Liver (tissue), 9 donors: ENCODE measurements around the gene MCTP1. TPM values are rescaled to one million over a fixed set of nuclear protein-coding genes. Genes with fewer than 3 reads are reported as not detected.

Experiments used
- DNase-seq: peaks from one replicate; pipeline ENCODE4 v3.0.0-alpha.2; 2017; ENCODE audit warnings: low spot score
- H3K27ac ChIP-seq, 2 donors: one replicate each; pipeline ENCODE4 v1.7.0; 2013; ENCODE audit warnings: inconsistent platforms in 2 of 2, low read length in 2 of 2, control low read depth in 1 of 2, low read depth in 1 of 2, mild to moderate bottlenecking in 1 of 2
- H3K27me3 ChIP-seq, 4 donors: one replicate each; pipeline versions ENCODE4 v1.6.1 to v1.7.0; 2013; ENCODE audit warnings: low read length in 3 of 4, inconsistent platforms in 1 of 4, mild to moderate bottlenecking in 1 of 4, moderate library complexity in 1 of 4; ENCODE audit not compliant: control insufficient read depth in 4 of 4, insufficient read depth in 4 of 4
- H3K36me3 ChIP-seq, 4 donors: one replicate each; pipeline versions ENCODE4 v1.6.1 to v1.7.0; 2013; ENCODE audit warnings: low read length in 3 of 4, mild to moderate bottlenecking in 3 of 4, low read depth in 1 of 4, moderate library complexity in 1 of 4; ENCODE audit not compliant: control insufficient read depth in 4 of 4, insufficient read depth in 3 of 4
- H3K4me1 ChIP-seq, 4 donors: one replicate each; pipeline versions ENCODE4 v1.6.1 to v1.7.0; 2013; ENCODE audit warnings: low read length in 3 of 4, mild to moderate bottlenecking in 3 of 4, moderate library complexity in 1 of 4; ENCODE audit not compliant: control insufficient read depth in 4 of 4, insufficient read depth in 4 of 4
- H3K4me3 ChIP-seq, 3 donors: one replicate each; pipeline versions ENCODE4 v1.6.1 to v1.7.0; 2013; ENCODE audit warnings: low read length in 3 of 3, control low read depth in 1 of 3, low read depth in 1 of 3, mild to moderate bottlenecking in 1 of 3
- H3K9ac ChIP-seq, 2 donors: one replicate each; pipeline ENCODE4 v1.7.0; 2013; ENCODE audit warnings: low read length in 2 of 2, mild to moderate bottlenecking in 2 of 2, moderate library complexity in 2 of 2, control low read depth in 1 of 2, low read depth in 1 of 2
- H3K9me3 ChIP-seq, 4 donors: one replicate each; pipeline versions ENCODE4 v1.6.1 to v1.7.0; 2013; ENCODE audit warnings: low read length in 3 of 4; ENCODE audit not compliant: control insufficient read depth in 4 of 4
- EGR1 ChIP-seq, 2 donors: IDR thresholded peaks; 2 replicates each; pipeline ENCODE4 v1.6.1; 2016 to 2018; ENCODE audit warnings: antibody characterized with exemption in 2 of 2, low read depth in 2 of 2
- FOXA1 ChIP-seq: IDR thresholded peaks from 2 replicates; pipeline ENCODE4 v1.6.1; 2016; ENCODE audit warnings: antibody characterized with exemption
- FOXA2 ChIP-seq: IDR thresholded peaks from 2 replicates; pipeline ENCODE4 v1.6.1; 2016; ENCODE audit warnings: antibody characterized with exemption
- GABPA ChIP-seq, 2 donors: IDR thresholded peaks in 1 of 2; conservative IDR thresholded peaks in 1 of 2; 2 replicates each; pipeline ENCODE4 v1.6.1; 2016; ENCODE audit warnings: antibody characterized with exemption in 2 of 2, mild to moderate bottlenecking in 1 of 2, moderate library complexity in 1 of 2
- HNF4G ChIP-seq: IDR thresholded peaks from 2 replicates; pipeline ENCODE4 v1.6.1; 2016; ENCODE audit warnings: antibody characterized with exemption
- JUND ChIP-seq, 2 donors: IDR thresholded peaks; 2 replicates each; pipeline ENCODE4 v1.6.1; 2016; ENCODE audit warnings: antibody characterized with exemption in 2 of 2
- NR2F2 ChIP-seq: IDR thresholded peaks from 2 replicates; pipeline ENCODE4 v1.6.1; 2016; ENCODE audit warnings: antibody characterized with exemption
- RAD21 ChIP-seq, 2 donors: IDR thresholded peaks; 2 replicates each; pipeline ENCODE4 v1.6.1; 2016; ENCODE audit warnings: antibody characterized with exemption in 2 of 2, mild to moderate bottlenecking in 2 of 2
- RXRA ChIP-seq, 2 donors: IDR thresholded peaks; 2 replicates each; pipeline ENCODE4 v1.6.1; 2017 to 2018; ENCODE audit warnings: antibody characterized with exemption in 2 of 2, mild to moderate bottlenecking in 1 of 2
- SP1 ChIP-seq: IDR thresholded peaks from 2 replicates; pipeline ENCODE4 v1.6.1; 2018; ENCODE audit warnings: antibody characterized with exemption, mild to moderate bottlenecking
- TAF1 ChIP-seq: conservative IDR thresholded peaks from 2 replicates; pipeline ENCODE4 v1.6.1; 2016; ENCODE audit warnings: antibody characterized with exemption, mild to moderate bottlenecking
- YY1 ChIP-seq: IDR thresholded peaks from 2 replicates; pipeline ENCODE4 v1.6.1; 2016; ENCODE audit warnings: antibody characterized with exemption, mild to moderate bottlenecking
- WGBS: extraction: QIAGEN DNeasy Blood & Tissue Kit; methylation state at CpG from one replicate; pipeline ENCODE4 v1.1.7; 2013; 5-methylcytosine and 5-hydroxymethylcytosine counted together
- polyA plus RNA-seq, 2 donors: library from polyadenylated mRNA; stranded (reverse) in 1 of 2; unstranded in 1 of 2; fragments of 200-250 nt in 1 of 2; fragments of >200 nt in 1 of 2; fragmentation: Nextera tagmentation in 1 of 2; extraction: Ambion mirVana in 1 of 2; gene quantifications; one replicate each; pipeline versions ENCODE4 v1.2.1 to v1.2.3, GENCODE V29; 2013 to 2015
- total RNA-seq, 2 donors: library from RNA; depleted of rRNA; stranded (reverse); fragments of >200 nt; gene quantifications; one replicate each; pipeline ENCODE4 v1.2.3, GENCODE V29; 2014
- TF ChIP-seq, protein P1 (sequence below): IDR thresholded peaks from 2 replicates; pipeline ENCODE4 v1.6.1; 2016; ENCODE audit warnings: antibody characterized with exemption
- TF ChIP-seq, protein P2 (sequence below): IDR thresholded peaks from 2 replicates; pipeline ENCODE4 v1.6.1; 2016; ENCODE audit warnings: antibody characterized with exemption
- TF ChIP-seq, protein P3 (sequence below): IDR thresholded peaks from 2 replicates; pipeline ENCODE4 v1.6.1; 2016; ENCODE audit warnings: antibody characterized with exemption, mild to moderate bottlenecking
- TF ChIP-seq, protein P4 (sequence below): IDR thresholded peaks from 2 replicates; pipeline ENCODE4 v1.6.1; 2016; ENCODE audit warnings: antibody characterized with exemption
- TF ChIP-seq, protein P5 (sequence below): fragments of 150-350 bp; IDR thresholded peaks from 2 replicates; pipeline ENCODE4 v1.5.1; 2017; ENCODE audit warnings: improper control_type of control experiment, low read depth, low read length; ENCODE audit not compliant: missing input control
- donor health status: healthy.
- donor health status: healthy.
- donor health status: healthy.
- donor health status: healthy.
- donor health status: healthy.

The MCTP1 gene
- total and polyA plus RNA-seq, 4 donors: 0.67 to 7.6 (median 4.3) TPM

DNA sequence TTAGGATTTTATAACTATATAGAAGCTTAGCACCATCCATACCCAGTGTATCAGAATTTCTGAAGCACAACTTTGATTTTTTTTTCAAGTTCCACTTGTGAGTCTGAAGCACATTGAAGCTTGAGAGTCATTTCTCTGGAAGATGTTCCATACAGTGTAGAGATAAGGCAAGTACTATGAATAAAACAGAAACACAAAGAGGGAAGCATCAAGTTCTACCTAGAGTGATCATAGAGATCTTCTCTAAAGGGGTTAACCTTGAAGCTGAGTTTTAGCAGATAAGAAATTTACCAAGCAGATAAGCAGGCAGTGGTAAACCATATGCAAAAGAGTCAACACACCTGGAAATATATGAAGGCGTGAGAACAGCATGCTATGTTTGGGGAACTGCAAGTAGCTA lies 125.3 kb downstream of the MCTP1 start:
- Histone ChIP-seq H3K9ac (no peak overlapping the region), H3K4me3 (no peak overlapping the region), H3K4me1 (no peaks in the 10 kb centered on the region), H3K9me3 (no peaks in the 10 kb centered on the region), H3K27me3 (no peaks in the 10 kb centered on the region), H3K27ac (no peak overlapping the region), H3K36me3 (no peaks in the 10 kb centered on the region)
- DNase-seq: no peak
- TF ChIP-seq YY1 (no peak), SP1 (no peak), RAD21 (IDR thresholded peaks at IDR 0.05) (no peak), TAF1 (no peak), GABPA (IDR thresholded peaks at IDR 0.05 in 1 of 2, conservative IDR thresholded peaks at IDR 0.05 in 1 of 2) (no peak), EGR1 (IDR thresholded peaks at IDR 0.05; ENCODE audit: low read depth in 2 of 2) (no peak), JUND (IDR thresholded peaks at IDR 0.05) (no peak), FOXA2 (no peak), RXRA (IDR thresholded peaks at IDR 0.05) (no peak), HNF4G (no peak), FOXA1 (no peak), NR2F2 (no peak)
- TF ChIP-seq, protein P1, sequence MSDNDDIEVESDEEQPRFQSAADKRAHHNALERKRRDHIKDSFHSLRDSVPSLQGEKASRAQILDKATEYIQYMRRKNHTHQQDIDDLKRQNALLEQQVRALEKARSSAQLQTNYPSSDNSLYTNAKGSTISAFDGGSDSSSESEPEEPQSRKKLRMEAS: no peak
- TF ChIP-seq, protein P2, sequence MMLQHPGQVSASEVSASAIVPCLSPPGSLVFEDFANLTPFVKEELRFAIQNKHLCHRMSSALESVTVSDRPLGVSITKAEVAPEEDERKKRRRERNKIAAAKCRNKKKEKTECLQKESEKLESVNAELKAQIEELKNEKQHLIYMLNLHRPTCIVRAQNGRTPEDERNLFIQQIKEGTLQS: no peak
- TF ChIP-seq, protein P3, sequence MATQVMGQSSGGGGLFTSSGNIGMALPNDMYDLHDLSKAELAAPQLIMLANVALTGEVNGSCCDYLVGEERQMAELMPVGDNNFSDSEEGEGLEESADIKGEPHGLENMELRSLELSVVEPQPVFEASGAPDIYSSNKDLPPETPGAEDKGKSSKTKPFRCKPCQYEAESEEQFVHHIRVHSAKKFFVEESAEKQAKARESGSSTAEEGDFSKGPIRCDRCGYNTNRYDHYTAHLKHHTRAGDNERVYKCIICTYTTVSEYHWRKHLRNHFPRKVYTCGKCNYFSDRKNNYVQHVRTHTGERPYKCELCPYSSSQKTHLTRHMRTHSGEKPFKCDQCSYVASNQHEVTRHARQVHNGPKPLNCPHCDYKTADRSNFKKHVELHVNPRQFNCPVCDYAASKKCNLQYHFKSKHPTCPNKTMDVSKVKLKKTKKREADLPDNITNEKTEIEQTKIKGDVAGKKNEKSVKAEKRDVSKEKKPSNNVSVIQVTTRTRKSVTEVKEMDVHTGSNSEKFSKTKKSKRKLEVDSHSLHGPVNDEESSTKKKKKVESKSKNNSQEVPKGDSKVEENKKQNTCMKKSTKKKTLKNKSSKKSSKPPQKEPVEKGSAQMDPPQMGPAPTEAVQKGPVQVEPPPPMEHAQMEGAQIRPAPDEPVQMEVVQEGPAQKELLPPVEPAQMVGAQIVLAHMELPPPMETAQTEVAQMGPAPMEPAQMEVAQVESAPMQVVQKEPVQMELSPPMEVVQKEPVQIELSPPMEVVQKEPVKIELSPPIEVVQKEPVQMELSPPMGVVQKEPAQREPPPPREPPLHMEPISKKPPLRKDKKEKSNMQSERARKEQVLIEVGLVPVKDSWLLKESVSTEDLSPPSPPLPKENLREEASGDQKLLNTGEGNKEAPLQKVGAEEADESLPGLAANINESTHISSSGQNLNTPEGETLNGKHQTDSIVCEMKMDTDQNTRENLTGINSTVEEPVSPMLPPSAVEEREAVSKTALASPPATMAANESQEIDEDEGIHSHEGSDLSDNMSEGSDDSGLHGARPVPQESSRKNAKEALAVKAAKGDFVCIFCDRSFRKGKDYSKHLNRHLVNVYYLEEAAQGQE: no peak
- TF ChIP-seq, protein P4, sequence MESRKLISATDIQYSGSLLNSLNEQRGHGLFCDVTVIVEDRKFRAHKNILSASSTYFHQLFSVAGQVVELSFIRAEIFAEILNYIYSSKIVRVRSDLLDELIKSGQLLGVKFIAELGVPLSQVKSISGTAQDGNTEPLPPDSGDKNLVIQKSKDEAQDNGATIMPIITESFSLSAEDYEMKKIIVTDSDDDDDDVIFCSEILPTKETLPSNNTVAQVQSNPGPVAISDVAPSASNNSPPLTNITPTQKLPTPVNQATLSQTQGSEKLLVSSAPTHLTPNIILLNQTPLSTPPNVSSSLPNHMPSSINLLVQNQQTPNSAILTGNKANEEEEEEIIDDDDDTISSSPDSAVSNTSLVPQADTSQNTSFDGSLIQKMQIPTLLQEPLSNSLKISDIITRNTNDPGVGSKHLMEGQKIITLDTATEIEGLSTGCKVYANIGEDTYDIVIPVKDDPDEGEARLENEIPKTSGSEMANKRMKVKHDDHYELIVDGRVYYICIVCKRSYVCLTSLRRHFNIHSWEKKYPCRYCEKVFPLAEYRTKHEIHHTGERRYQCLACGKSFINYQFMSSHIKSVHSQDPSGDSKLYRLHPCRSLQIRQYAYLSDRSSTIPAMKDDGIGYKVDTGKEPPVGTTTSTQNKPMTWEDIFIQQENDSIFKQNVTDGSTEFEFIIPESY: no peak
- TF ChIP-seq, protein P5, sequence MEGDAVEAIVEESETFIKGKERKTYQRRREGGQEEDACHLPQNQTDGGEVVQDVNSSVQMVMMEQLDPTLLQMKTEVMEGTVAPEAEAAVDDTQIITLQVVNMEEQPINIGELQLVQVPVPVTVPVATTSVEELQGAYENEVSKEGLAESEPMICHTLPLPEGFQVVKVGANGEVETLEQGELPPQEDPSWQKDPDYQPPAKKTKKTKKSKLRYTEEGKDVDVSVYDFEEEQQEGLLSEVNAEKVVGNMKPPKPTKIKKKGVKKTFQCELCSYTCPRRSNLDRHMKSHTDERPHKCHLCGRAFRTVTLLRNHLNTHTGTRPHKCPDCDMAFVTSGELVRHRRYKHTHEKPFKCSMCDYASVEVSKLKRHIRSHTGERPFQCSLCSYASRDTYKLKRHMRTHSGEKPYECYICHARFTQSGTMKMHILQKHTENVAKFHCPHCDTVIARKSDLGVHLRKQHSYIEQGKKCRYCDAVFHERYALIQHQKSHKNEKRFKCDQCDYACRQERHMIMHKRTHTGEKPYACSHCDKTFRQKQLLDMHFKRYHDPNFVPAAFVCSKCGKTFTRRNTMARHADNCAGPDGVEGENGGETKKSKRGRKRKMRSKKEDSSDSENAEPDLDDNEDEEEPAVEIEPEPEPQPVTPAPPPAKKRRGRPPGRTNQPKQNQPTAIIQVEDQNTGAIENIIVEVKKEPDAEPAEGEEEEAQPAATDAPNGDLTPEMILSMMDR: no peak
- 72% methylated on average over 1 of the region's 1 CpG for WGBS

DNA sequence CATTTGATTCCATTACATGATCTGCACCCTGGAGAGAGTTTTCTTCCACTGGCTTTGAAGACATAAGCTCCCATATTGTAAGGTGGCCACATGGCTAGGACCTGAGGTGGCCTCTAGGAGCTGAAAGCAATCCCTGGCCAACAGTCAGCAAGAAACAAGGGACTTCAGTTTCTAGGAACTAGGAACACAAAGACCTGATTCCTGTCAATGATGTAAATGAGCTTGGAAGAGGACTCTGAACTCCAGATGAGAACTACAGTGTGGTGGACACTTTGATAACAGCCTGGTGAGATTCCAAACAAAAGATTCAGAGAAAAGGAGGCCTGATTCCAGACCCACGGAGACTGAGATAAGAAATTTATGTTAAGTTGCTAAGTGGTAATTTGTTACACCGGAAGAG lies 129.0 kb downstream of the MCTP1 start:
- no peak overlapping the region for H3K4me3 ChIP-seq
- H3K9ac ChIP-seq: no peak overlapping the region
- H3K4me1 ChIP-seq: no peaks in the 10 kb centered on the region
- no peaks in the 10 kb centered on the region for H3K36me3 ChIP-seq
- H3K27me3 ChIP-seq: no peaks in the 10 kb centered on the region
- DNase-seq: no peak
- WGBS: 51% methylated on average over 2 of the region's 2 CpGs
- H3K27ac ChIP-seq: no peak overlapping the region
- H3K9me3 ChIP-seq: no peaks in the 10 kb centered on the region
- TF ChIP-seq FOXA1 (no peak), NR2F2 (no peak), EGR1 (IDR thresholded peaks at IDR 0.05; ENCODE audit: low read depth in 2 of 2) (no peak), RXRA (IDR thresholded peaks at IDR 0.05) (no peak), YY1 (no peak), RAD21 (IDR thresholded peaks at IDR 0.05) (no peak), GABPA (IDR thresholded peaks at IDR 0.05 in 1 of 2, conservative IDR thresholded peaks at IDR 0.05 in 1 of 2) (no peak), TAF1 (no peak), SP1 (no peak), JUND (IDR thresholded peaks at IDR 0.05) (no peak)
- TF ChIP-seq, protein P1: no peak
- TF ChIP-seq, protein P5: no peak
- TF ChIP-seq, protein P3: no peak
